HT-29 (cell line): Measurements from ENCODE around the gene HTR6. TPM values are rescaled to one million over a fixed set of nuclear protein-coding genes. Genes with fewer than 3 reads are reported as not detected.

Experiments
- DNase-seq: peaks from one replicate; pipeline ENCODE4 v3.0.0-alpha.2; 2015; ENCODE audit warnings: low spot score
- total RNA-seq: library from RNA; depleted of rRNA; stranded (reverse); fragments of >200 nt; shearing (Covaris generic); gene quantifications from 2 replicates; pipeline ENCODE4 v1.2.3, GENCODE V29; 2014

The HTR6 gene
- total RNA-seq, 1 experiment from 2014 or later = not detected

DNA sequence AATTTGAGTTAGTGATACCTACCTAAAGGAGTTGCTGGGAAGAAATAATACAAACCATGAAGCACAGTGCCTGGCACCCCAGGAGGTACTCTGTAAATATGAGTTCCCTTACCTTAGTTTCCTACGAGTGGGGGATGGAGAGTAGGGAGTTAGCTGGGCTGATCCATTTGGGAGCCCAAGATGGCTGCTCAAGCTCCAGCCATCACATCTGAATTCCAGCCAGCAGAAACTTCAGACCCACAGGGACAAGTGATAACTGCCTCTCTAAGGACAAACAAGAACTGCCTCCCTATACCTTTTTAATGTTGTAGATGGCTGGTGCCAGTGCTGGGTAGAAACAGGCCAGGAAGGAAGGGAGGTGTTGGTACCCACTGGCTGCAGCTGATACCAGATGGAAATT, 22.7 kb downstream of the HTR6 start:
- DNase-seq = no peak

DNA sequence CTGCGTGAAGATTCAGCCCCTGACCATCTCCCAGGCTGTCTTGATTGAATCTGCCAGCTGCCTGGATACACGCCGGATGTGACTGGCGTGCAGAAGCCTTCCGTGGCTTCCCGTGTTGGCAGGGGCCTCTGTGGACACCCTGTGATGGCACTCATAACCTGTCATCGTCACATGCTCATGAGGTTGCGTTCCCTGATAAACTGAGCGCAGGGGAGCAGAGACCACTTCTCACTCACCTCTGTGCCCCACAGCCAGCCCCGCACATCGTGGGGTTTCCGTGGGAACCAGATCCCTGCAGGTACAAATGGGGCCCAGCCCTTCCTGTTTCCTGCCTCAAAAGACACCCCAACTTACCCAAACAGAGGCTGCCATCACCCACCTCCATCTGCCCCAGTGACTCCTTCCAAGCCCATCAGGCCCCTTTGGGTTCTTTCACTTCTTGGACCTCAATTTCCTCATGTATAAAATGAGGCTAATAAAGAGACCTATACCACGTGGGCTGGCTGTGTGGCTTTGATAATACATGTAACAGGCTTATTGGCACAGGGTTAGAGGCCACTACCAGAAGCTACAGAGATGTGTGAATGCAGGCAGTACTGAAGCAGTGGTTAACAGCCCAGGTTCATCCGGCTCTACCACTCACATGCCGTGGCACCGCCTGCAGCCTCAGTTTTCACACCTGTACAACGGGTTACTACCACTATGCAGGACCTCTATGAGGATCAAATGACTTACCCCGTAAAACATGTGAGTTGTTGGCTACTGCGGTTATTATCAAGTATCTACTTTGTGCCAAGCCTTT, 23.6 kb downstream of the HTR6 start:
- no peak for DNase-seq

DNA sequence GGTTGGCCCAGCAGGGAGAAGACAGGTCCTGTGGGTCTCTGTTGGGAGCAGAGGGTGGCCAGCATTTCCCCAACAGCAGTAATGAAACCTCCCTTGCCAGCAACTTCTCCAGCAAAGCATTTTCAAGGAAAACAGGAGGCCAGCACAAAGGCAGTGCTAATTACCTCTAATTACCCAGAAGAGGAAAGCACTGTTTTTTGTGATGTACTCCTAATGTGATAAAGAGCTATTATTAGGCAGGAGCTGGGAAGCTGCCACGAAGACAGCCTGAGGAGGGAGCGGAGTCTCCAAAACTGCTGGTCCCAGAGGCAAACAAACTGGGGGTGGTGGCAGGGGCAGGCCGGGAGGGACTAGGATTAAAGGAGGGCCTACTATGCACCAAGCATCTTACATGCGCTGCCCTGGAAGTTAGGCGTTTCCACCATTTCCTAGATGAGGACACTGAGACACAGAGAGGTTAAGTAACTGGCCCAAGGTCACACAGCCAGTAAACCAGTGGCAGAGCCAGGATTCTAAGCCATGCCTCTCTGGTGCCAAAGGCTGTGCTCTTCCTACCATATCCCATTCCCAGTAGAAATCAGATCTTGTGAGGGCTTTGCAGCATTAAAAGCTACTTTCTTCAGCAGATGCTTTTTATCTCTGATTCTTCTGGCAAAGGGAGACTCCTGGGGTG, 24.5 kb downstream of the HTR6 start:
- no peak for DNase-seq

DNA sequence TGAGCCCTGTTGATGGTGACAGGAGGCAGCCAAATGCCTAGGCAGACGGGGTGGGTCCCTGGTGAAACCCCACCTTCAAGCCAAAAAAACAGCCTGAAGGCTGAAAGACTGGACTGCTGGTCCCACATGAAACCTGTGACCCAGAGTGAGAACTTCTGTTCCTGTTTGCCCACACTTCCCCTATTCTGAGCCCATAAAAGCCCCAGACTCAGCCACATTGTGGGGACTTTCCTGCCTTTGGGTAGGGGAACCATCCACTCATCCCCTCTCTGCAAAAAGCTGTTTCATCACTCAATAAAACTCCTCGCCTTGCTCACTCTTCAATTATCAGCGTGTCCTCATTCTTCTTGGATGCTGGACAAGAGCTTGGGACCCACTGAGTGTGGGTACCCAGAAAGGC, 25.2 kb downstream of the HTR6 start:
- no peak for DNase-seq

DNA sequence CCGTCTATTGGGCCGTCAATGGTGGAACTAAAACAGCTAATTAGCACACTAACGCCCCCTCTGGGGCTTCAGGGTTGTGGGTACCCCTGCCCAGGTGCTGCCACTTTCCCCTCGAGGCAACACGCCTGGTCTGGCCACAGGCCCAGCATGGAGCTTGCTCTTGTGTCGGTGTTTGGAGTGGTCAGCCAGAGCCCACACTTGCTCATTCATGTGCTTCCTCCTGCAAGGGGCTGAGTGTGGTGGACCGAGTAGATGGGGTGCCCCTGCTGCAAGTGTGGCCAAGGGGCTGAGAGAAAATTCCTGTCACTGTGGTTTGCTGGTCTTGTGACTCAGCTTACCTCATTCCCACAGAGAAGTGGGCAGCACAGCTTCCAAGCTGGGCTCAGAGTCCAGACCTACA, 25.7 kb downstream of the HTR6 start:
- no peak for DNase-seq

DNA sequence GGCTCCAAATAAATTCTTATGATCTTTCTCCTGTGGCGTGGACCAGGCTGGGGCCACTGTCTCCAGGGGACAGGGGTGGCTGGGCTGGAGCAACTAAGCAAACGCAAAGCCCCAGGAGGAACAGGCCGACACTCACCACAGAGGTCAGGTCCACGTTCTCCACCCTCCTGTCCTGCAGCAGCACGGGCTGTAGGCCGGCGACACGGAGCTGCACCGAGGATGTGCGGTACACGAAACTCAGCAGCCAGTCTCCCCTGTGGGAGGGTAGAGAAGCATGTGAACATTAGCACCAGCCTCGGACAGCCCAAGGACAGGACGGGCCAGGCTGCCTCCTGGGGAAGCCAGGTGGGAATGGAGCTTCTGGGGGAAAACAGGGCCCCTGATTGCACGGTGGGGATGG, 29.6 kb downstream of the HTR6 start:
- DNase-seq = no peak

DNA sequence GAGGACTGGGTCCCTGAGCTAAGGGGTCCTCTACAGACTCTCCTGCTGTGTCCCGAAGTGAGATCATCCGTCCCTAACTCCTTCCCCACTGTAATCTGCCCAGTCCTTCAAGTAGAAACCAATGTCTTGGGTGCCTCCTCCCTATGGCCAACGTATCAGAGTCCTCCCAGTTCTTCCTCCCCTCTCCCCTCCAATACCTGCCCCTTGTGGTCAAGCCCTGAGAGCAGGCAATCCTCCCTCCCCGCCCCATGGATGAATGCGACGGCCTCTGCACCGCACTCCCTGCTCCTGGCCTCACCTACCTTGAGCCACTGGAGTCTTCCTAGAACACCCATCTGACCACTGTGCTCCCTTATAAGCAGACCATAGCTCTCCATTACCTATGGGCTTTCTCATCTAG, 31.1 kb downstream of the HTR6 start:
- no peak for DNase-seq

DNA sequence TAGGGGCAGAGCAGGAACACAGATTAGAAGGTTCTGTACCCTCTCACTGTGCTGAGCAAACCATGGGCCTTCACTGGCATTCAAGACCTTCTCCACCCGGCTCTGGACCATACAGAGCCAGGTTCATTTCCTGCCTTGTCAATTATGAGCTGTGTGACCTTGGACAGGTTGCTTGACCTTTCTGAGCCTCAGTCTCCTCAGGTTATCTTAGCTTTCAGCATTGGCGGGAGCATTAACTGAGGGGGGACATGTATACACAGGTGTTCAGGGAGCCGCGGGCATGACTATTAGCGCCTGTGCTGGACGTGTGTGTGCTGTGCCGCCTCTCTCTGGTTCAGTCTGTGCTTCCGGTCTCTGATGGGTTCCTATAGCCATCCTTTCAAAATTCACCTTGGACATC, 32.1 kb downstream of the HTR6 start:
- no peak for DNase-seq

DNA sequence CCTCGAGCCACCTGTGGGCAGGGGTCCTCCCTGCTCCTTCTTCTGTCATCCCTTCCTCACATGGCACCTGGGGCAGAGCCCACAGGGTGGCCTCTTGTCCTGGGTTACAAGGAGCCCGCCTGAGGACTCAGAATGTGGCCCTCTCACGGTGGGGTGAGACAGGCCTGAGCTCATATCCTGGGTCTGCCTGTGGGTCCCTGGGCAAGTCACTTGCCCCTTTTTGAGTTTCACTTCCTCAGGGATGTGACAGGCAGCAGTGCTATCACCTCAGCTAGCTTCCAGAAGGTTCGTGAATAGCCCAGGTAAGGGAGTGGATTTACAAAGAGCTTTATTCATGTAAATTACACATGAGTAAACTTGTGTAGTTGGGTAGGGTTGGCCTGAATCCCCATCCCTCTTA, 33.5 kb downstream of the HTR6 start:
- no peak for DNase-seq

DNA sequence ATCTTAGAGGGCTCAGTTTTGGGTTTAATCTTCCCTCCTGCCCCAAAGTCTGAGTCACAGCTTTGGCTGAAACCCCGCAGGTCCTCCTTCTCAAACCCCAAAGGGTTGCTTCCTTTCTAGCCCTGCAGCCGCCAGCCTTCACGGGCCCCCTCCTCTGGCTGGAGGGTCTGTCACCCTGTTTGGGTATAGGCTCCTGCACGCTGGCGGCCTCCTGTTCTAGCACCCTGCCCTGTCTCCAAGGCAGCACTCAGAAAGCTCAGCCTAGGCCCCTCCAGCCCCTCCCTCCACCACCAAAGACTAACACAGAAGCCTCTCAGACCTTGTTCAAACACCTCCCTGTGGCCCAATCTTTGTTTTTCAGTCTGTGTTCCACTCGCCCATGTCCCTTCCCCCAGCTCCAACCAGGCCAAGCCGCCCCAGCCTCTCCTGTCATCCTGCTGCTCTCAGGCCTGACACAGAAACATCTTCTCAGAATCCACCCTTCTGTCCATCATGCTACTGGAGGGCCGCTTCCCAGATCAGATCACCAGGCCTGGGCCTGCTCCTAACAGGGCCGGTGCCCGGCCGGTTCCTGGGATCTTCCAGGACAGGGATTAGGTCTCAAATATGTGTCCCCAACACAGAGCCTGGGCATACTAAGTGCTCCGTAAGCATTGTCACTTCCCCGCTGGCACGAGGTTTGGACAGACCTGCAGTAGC, 35.6 kb downstream of the HTR6 start:
- DNase-seq = no peak

DNA sequence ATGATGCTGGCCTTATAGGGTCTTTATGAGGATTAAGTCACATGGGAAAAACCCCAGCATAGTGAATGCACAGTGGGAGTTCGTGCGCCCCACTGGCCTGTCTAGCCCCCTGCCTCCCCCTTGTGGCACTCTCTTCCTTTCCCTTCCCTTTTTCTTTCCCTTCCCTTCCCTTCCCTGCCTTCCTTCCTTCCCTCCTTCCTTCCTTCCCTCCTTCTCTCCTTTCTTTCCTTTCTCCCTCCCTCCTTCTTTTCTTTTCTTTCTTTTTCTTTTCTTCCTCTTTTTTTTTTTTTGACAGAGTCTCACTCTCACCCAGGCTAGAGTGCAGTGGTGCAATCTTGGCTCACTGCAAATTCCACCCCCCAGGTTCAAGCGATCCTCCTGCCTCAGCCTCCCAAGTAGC, 38.6 kb downstream of the HTR6 start:
- DNase-seq = no peak

DNA sequence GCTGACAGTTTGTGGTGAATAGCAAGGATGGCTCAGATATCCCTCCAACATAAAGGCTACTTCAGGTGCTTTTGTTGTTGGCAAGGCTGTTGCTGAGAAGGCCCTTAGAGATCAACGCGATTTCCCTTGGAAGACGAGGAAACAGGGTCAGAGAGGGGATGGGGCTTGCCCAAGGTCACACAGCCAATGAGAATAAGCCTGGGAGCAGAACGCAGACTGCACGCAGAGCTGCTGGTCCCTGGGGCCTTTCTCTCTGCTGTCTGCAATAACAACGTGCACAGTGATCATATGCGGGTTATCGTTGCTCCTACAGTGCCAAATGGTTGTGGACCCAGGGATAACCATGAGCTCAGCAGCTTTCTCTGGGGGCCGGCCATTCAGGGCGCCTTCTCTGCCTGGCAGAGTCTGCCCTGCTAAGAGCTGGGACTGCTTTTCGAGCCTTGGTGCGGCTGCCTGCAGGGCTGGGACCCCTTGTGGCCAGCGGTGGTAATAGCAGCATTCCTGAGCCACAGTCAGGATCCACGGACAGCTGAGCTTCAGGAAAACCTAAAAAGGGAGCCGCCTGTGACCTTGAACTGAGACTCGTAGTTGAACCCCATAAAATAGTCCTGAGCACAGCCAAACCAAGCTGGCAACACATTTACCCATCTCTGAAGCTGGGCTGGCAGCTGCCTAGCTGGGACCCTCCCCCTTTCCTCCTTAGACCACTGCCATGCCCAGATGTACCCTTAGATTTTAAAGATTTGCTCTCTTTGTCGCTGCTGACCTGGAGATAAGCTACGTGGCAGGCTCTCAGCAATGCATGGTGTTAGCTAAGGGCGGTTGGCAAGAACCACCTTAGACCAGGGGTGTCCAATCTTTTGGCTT, 39.8 kb downstream of the HTR6 start:
- peak; percentile 64 for DNase-seq

DNA sequence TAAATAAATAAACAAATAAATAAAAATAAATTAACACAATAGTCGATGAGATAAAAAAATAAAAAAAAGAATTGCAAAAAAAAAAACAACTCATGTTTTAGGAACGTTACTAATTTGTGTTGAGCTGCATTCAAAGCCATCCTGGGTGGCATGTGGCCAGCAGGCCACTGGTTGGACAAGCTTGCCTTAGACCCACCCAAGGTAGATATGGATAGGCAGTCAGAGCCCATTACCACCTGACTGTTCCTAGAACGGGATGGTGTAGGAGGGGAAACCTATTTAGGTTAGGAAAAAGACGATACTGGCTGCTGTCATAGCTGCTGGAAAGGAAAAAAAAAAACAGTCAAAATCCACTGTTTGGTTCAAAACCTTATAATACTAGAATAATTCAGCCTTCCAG, 40.8 kb downstream of the HTR6 start:
- no peak for DNase-seq

DNA sequence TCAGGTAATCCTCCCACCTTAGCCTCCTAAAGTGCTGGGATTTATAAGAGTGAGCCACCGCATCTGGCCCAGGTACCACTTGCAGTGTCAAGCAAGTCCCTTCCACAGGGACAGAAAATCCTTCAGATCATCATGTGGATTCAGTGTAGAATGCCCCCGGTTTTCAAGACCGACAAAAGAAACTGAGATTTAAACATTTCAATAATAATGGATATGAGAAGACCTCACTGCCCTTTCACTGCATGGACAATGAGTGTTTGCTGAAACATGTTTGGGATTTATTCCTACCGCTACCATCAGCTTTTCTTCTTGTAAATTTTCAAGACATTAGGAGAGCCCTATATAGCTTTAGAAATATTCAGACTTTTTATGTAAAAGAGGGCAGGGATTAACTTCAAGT, 41.5 kb downstream of the HTR6 start:
- no peak for DNase-seq

DNA sequence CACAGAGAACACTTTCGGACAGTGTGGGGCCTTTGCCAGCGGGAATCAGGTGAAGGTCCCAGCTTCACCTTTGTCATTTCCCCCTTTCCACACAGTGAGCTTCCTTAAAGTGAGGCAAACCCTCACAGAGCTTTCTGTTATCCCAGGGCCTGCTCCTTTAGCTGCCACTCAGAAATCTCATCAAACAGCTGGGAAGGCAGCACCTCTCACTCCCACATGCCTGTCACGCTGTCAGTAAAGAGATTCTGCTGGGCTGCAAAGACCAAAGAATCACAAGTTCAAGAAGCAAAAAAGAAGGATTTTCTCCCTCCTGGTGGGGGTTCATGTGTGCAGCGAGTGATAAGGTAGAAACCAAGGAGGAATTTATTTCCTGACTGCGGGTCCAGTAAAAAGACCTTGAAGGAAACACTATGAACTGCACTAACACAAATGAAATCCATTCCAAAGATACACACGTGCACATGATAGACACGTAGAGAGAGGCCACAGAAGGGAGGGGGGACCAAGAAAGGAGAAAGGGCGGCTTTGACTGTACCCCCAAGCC, 44.0 kb downstream of the HTR6 start:
- DNase-seq = no peak

DNA sequence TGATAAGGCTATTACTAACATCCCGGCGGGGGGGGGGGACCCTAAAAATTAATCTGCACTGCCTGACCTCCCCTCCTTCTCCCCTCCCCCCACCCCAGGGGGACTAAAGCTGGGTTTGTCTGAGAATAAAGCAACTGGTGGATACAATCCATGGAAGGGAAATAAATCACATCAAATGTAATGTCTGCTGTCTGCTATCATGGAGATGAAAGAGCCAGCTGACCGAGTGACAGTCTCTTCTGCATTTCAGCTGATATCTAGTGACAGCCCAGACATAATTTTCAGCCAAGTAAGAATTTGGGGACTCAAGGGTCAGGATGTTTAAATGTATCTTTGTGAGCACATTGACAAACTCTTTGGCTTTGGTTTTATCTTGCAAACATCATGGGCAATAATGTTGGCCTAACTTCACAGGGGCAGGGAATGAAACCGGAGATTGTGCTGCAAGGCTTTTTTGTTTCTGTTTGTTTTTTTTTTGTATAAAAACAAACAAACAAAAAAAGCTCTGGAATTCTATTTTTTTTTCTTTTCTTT, 44.7 kb downstream of the HTR6 start:
- no peak for DNase-seq

DNA sequence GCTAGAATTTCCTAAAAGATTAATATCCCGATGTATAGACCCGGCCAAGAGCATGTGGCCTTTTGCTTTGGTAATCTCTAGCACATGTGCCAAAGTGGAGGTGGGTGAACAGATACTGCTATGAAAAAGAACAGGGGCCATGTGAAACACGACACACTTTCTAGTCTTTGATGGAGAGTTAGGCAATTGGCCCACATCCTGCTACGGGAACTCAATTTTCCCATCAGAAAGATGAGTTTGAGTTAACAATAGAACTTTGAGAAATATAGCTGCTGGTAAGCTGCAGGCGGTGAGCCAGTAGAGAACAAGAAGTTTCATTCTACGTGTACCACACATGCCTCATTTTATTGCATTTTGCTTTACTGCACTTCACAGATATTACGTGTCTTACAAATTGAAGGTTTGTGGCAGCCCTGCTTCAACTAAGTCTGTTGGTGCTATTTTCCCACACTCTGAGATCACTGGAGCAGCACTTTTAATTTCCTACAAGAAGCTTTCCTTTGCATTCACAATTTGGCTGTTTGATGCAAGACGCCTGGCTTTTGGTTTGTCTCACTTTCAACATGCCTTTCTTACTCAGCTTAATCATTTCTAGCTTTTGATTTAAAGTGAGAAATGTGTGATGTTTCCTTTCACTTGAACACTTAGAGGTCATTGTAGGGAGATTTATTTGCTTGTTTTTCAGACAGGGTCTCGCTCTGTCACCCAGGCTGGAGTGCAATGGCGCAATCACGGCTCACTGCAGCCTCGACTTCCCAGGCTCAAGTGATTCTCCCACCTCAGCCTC, 46.3 kb downstream of the HTR6 start:
- DNase-seq = no peak

DNA sequence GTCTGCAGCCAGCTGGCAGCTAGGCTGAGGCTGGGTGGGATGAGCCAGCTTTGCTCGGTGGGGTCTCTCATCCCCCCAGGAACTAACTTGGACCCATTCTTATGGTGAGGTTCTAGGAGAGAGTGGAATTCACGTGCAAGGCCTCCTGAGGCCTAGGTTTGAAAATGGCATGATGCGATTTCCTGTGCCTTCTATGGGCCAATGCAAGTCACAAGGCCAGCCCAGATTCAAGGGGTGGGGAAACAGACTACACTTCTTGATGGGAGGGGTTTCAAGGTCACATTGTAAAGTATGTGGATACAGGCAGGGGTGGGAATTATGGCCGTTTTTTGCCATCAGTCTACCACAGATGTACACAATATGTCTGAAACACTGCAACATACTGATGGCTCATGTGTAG, 48.3 kb downstream of the HTR6 start:
- DNase-seq = no peak

DNA sequence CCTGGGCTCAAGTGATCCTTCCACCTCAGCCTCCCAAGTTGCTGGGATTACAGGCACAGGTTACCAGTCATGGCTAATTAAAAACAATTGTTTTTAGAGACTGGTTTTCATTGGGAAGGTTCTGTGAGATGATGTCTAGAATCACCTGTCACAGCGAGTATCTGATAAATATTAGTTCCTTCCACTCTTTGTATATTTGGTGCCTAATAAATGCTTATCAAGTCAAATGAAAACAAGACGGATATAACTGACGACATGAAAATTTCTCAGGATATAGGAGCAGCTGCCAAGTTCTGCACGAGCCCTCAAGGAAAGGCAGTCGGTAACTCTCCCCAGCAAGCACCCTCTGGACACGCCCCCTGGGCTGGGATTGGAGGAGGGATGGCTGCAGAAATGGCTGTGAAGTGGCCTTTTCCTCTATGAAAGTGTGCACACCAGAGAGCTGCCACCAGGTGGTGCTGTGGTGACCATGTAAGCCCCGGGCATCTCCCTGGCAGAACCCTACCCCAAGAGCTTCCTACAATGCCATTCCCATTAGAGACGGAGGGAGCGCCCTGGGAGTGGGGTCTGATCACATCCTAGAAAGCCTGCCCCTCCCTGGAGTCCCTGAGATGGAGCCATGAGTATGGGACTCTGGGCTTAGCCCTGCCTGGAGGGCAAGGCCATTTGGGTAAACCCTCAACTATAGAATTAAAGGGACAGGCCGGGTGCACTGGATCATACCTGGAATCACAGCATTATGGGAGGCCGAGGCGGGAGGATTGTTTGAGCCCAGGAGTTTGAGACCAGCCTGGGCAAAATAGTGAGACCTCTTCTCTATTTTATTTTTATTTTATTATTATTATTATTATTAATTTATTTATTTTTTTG, 50.9 kb downstream of the HTR6 start:
- peak; percentile 97 for DNase-seq
